ENCODE measurements around the gene DPEP1. TPM values are rescaled to one million over a fixed set of nuclear protein-coding genes. Genes with fewer than 3 reads are reported as not detected.

DPEP1 gene
- total and polyA plus RNA-seq, 2 donors (not counting 1 experiment from before 2014, with no cell fraction given), result not detected

GRCh38 chr16:89567656-89568594 is 45.5 kb upstream of the DPEP1 start:
- ChIA-PET POLR2A (interaction anchor here (0.6 kb wide), 1 partner anchor 381 kb away, joined by 5 read pairs; no protein-coding TSS in a partner anchor), CTCF (no interaction called here)
- Histone ChIP-seq H3K27me3 (replicated peaks in 1 of 4; ENCODE audit: control extremely low read depth in 1 of 4, control insufficient read depth in 3 of 4, insufficient read depth in 4 of 4, low read length in 3 of 4) (peaks cover 0 to 9% (median 0%) of the 10 kb centered on the region in 4 experiments), H4K20me1 (ENCODE audit: control insufficient read depth, insufficient read depth, low read length, poor library complexity, severe bottlenecking) (peaks cover 34% of the 10 kb centered on the region), H3K79me2 (ENCODE audit: control insufficient read depth, insufficient read depth, low read length) (no peaks in the 10 kb centered on the region), H2AFZ (ENCODE audit: insufficient read depth, low read depth, low read length, poor library complexity, severe bottlenecking) (no peak overlapping the region), H3K9me3 (ENCODE audit: control extremely low read depth in 1 of 3, control insufficient read depth in 2 of 3, insufficient read depth in 1 of 3, low read length in 2 of 3) (no peaks in the 10 kb centered on the region), H3K4me1 (ENCODE audit: control insufficient read depth in 2 of 2, insufficient read depth in 2 of 2, low read length in 2 of 2) (peaks cover 35 to 38% of the 10 kb centered on the region in 2 donors), H3K9ac (ENCODE audit: low read length) (no peak overlapping the region), H3K27ac (ENCODE audit: low read length in 2 of 2) (no peak overlapping the region), H3K4me3 (ENCODE audit: control extremely low read depth in 1 of 5, extremely low read depth in 1 of 5, insufficient read depth in 1 of 5, low read depth in 2 of 5, low read length in 4 of 5) (no peak overlapping the region), H3K36me3 (replicated peaks in 1 of 2; ENCODE audit: control extremely low read depth in 1 of 2, control insufficient read depth in 1 of 2, extremely low read depth in 1 of 2, insufficient read depth in 2 of 2, low read length in 1 of 2) (peaks cover 2 to 22% of the 10 kb centered on the region in 2 experiments), H3K4me2 (replicated peaks; ENCODE audit: low read depth, low read length, poor library complexity, severe bottlenecking) (no peak overlapping the region)
- TF ChIP-seq CTCF (IDR thresholded peaks at IDR 0.05), result no peak
- no peak for TF ChIP-seq EZH2 (IDR thresholded peaks at IDR 0.05; ENCODE audit: borderline replicate concordance, insufficient read depth, low read depth, low read length, poor library complexity, severe bottlenecking)
- Mint-ChIP-seq H3K4me3 (no peak overlapping the region), H3K27ac (no peak overlapping the region), H3K27me3 (peaks cover 8% of the 10 kb centered on the region), H3K4me1 (peaks cover 42% of the 10 kb centered on the region), H3K9me3 (ENCODE audit: insufficient read depth) (no peaks in the 10 kb centered on the region)
- 93% methylated on average over 23 of the region's 30 CpGs for WGBS (ENCODE audit: insufficient coverage)
- intact Hi-C loops (cut with micrococcal nuclease), result loop anchor here (10.0 kb wide), 1 partner anchor 883 kb away; the partner anchor contains the start of gene SNAI3
- no peak for ATAC-seq (ENCODE audit: low read depth)
- DNase-seq, result no peak
